Trophoblast cell (in vitro differentiated cells and primary cell): ENCODE measurements around the gene B9D1.

Experiments used
- DNase-seq, 2 donors: peaks; one replicate each; pipeline ENCODE4 v3.0.0-alpha.2; 2016
- H2AFZ ChIP-seq: 2 replicates; pipeline ENCODE4 v1.6.1; 2013; ENCODE audit warnings: low read length, moderate library complexity, mild to moderate bottlenecking; ENCODE audit not compliant: insufficient read depth, poor library complexity
- H2AK5ac ChIP-seq: 2 replicates; pipeline ENCODE4 v1.6.1; 2013; ENCODE audit warnings: mild to moderate bottlenecking, low read length
- H2BK120ac ChIP-seq: 2 replicates; pipeline ENCODE4 v1.6.1; 2013; ENCODE audit warnings: low read length, mild to moderate bottlenecking, moderate library complexity; ENCODE audit not compliant: insufficient read depth, poor library complexity
- H2BK12ac ChIP-seq: 2 replicates; pipeline ENCODE4 v1.6.1; 2013; ENCODE audit warnings: mild to moderate bottlenecking, low read length, moderate library complexity
- H2BK5ac ChIP-seq: 2 replicates; pipeline ENCODE4 v1.6.1; 2013; ENCODE audit warnings: low read length, low read depth, moderate library complexity, mild to moderate bottlenecking; ENCODE audit not compliant: poor library complexity
- H3K14ac ChIP-seq: 2 replicates; pipeline ENCODE4 v1.6.1; 2013; ENCODE audit warnings: mild to moderate bottlenecking, low read length
- H3K18ac ChIP-seq: 2 replicates; pipeline ENCODE4 v1.6.1; 2013; ENCODE audit warnings: mild to moderate bottlenecking, low read length
- H3K23ac ChIP-seq: 2 replicates; pipeline ENCODE4 v1.6.1; 2013; ENCODE audit warnings: low read length
- H3K27ac ChIP-seq: 2 replicates; pipeline ENCODE4 v1.5.1; 2013; ENCODE audit warnings: low read depth, mild to moderate bottlenecking, inconsistent platforms, low read length, moderate library complexity
- H3K27me3 ChIP-seq: 2 replicates; pipeline ENCODE4 v1.6.1; 2013; ENCODE audit warnings: inconsistent platforms, mild to moderate bottlenecking, low read length, moderate library complexity; ENCODE audit not compliant: insufficient read depth
- H3K36me3 ChIP-seq, 2 experiments: 1 replicate in 1 of 2; 2 replicates in 1 of 2; pipeline ENCODE4 v1.6.1; 2013; ENCODE audit warnings: low read length in 2 of 2, mild to moderate bottlenecking in 2 of 2, moderate library complexity in 1 of 2; ENCODE audit not compliant: insufficient read depth in 2 of 2, control insufficient read depth in 1 of 2
- H3K4ac ChIP-seq: 2 replicates; pipeline ENCODE4 v1.6.1; 2013; ENCODE audit warnings: low read depth, mild to moderate bottlenecking, low read length, moderate library complexity
- H3K4me1 ChIP-seq, 2 experiments: 1 replicate in 1 of 2; 2 replicates in 1 of 2; pipeline ENCODE4 v1.6.1; 2013; ENCODE audit warnings: low read length in 2 of 2, mild to moderate bottlenecking in 2 of 2, moderate library complexity in 1 of 2; ENCODE audit not compliant: insufficient read depth in 2 of 2, control insufficient read depth in 1 of 2
- H3K4me2 ChIP-seq: 2 replicates; pipeline ENCODE4 v1.6.1; 2013; ENCODE audit warnings: inconsistent platforms, mild to moderate bottlenecking, low read length, moderate library complexity
- H3K4me3 ChIP-seq: 2 replicates; pipeline ENCODE4 v1.5.1; 2013; ENCODE audit warnings: mild to moderate bottlenecking, low read depth, low read length, inconsistent platforms
- H3K79me1 ChIP-seq: one replicate; pipeline ENCODE4 v1.6.1; 2013; ENCODE audit warnings: low read length
- H3K79me2 ChIP-seq: 2 replicates; pipeline ENCODE4 v1.6.1; 2013; ENCODE audit warnings: low read length, mild to moderate bottlenecking; ENCODE audit not compliant: control insufficient read depth, insufficient read depth, poor library complexity
- H3K9ac ChIP-seq: 2 replicates; pipeline ENCODE4 v1.6.1; 2013; ENCODE audit warnings: mild to moderate bottlenecking, low read length
- H3K9me3 ChIP-seq: 2 replicates; pipeline ENCODE4 v1.6.1; 2013; ENCODE audit warnings: low read depth, mild to moderate bottlenecking, control low read depth, inconsistent platforms, low read length; ENCODE audit not compliant: insufficient read depth
- H4K12ac ChIP-seq: 2 replicates; pipeline ENCODE4 v1.6.1; 2013; ENCODE audit warnings: low read depth, mild to moderate bottlenecking, low read length, moderate library complexity
- H4K8ac ChIP-seq: 2 replicates; pipeline ENCODE4 v1.6.1; 2013; ENCODE audit warnings: low read depth, mild to moderate bottlenecking, low read length, moderate library complexity
- H4K91ac ChIP-seq: one replicate; pipeline ENCODE4 v1.6.1; 2013; ENCODE audit warnings: low read depth, mild to moderate bottlenecking, low read length, moderate library complexity
- WGBS: extraction: QIAGEN DNeasy Blood & Tissue Kit; methylation state at CpG from one replicate; pipeline ENCODE4 v1.1.7; 2013; ENCODE audit warnings: missing lambda C conversion rate; ENCODE audit not compliant: insufficient read length, insufficient coverage; ENCODE audit errors: extremely low coverage; 5-methylcytosine and 5-hydroxymethylcytosine counted together

Gene B9D1

DNA sequence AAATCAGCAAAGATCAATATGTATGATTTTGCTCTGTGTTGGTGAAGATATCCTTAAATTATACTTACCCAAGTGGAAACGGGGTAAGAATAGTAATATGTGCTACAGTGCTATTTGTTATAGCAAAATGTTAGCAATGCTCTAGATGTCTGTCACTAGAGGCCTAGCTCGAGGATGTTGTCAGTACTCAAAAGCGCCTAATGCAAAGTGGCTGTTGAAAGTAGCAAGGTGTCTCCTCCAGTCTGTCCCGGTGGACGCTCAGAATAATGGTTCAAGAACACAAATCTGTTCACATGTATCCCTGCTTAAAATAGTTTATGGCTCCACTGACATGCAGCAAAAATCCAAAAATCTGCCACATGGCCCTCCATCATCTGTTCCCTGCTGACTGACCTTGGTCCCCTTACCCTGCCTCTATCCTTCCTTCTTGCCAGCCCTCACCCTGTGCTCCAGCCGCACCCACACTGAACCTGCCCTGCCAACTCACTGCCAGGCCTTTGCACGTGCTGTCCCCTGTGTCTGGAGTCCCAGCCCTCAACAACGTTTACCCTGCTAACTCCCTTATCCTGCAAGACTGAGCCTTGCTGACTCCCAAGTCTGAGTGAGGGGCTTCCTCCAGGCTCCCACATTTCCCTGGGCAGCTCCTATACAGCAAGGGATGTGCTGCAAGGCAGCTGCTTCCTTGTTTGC, 38.9 kb upstream of the B9D1 start:
- no peak overlapping the region for H2AFZ ChIP-seq
- H2BK5ac ChIP-seq: no peak overlapping the region
- no peak overlapping the region for H3K4ac ChIP-seq
- H3K4me2 ChIP-seq: no peak overlapping the region
- no peak overlapping the region for H3K18ac ChIP-seq
- no peak overlapping the region for H3K4me3 ChIP-seq
- no peak overlapping the region for H3K23ac ChIP-seq
- H2BK120ac ChIP-seq: no peak overlapping the region
- H2AK5ac ChIP-seq: no peak overlapping the region
- DNase-seq: no peak
- H3K27ac ChIP-seq: no peak overlapping the region
- H3K9ac ChIP-seq: no peak overlapping the region
- no peak overlapping the region for H4K91ac ChIP-seq
- no peaks in the 10 kb centered on the region for H3K27me3 ChIP-seq
- no peak overlapping the region for H4K12ac ChIP-seq
- H3K14ac ChIP-seq: no peak overlapping the region
- no peak overlapping the region for H2BK12ac ChIP-seq
- H3K9me3 ChIP-seq: peaks cover 3% of the 10 kb centered on the region
- no peaks in the 10 kb centered on the region for H3K79me1 ChIP-seq
- H3K4me1 ChIP-seq: no peaks in the 10 kb centered on the region
- no peaks in the 10 kb centered on the region for H3K79me2 ChIP-seq
- H4K8ac ChIP-seq: no peak overlapping the region
- H3K36me3 ChIP-seq: no peaks in the 10 kb centered on the region
- no CpG with 5 or more reads among the region's 8 CpGs for whole genome bisulfite sequencing

DNA sequence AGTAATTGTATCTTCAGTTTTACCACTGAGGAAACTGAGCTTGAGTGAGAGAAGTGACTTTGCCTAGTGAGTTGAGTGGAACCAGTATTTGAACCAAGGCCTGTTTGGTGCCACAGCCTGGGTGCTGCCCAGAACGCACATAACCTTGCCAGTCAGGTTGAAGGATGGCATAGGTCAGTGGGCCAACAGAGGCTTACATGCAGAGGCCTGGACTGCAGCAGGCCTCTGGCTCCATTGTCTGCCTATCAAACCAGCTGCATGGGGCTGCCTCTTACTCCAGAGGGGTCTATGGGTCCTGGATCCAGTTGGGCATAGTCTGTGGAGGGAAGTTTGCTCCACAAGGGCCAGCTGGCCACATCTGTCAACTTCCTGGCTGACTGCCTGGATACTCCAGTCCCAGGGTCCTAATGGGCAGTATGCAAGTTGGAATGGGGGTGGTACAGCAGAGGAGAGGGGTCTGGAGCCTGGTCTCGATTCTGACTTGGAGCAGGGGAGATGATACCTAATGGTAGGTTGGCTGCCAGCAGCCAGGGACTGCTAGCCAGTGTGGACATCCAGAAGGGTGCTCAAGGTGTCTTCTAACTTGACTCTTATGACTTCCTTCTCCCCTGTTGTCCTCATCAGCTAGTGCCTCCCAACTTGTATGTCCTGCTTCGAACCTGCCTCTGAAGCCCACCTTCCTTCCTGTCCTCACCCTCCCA, 37.4 kb upstream of the B9D1 start:
- H4K91ac ChIP-seq: no peak overlapping the region
- no peaks in the 10 kb centered on the region for H3K79me1 ChIP-seq
- no peak overlapping the region for H3K27ac ChIP-seq
- no peaks in the 10 kb centered on the region for H3K36me3 ChIP-seq
- H2AFZ ChIP-seq: no peak overlapping the region
- H4K8ac ChIP-seq: no peak overlapping the region
- H3K4me1 ChIP-seq: no peaks in the 10 kb centered on the region
- H3K4me3 ChIP-seq: no peak overlapping the region
- H2BK5ac ChIP-seq: no peak overlapping the region
- no peak for DNase-seq
- H3K79me2 ChIP-seq: no peaks in the 10 kb centered on the region
- H2BK12ac ChIP-seq: no peak overlapping the region
- no peak overlapping the region for H3K4me2 ChIP-seq
- H3K27me3 ChIP-seq: no peaks in the 10 kb centered on the region
- no peak overlapping the region for H4K12ac ChIP-seq
- H3K18ac ChIP-seq: no peak overlapping the region
- no CpG with 5 or more reads among the region's 3 CpGs for WGBS
- no peak overlapping the region for H3K14ac ChIP-seq
- H2BK120ac ChIP-seq: no peak overlapping the region
- H2AK5ac ChIP-seq: no peak overlapping the region
- peak overlapping the region; percentile 14 for H3K9ac ChIP-seq
- no peak overlapping the region for H3K4ac ChIP-seq
- peaks cover 3% of the 10 kb centered on the region for H3K9me3 ChIP-seq
- no peak overlapping the region for H3K23ac ChIP-seq

DNA sequence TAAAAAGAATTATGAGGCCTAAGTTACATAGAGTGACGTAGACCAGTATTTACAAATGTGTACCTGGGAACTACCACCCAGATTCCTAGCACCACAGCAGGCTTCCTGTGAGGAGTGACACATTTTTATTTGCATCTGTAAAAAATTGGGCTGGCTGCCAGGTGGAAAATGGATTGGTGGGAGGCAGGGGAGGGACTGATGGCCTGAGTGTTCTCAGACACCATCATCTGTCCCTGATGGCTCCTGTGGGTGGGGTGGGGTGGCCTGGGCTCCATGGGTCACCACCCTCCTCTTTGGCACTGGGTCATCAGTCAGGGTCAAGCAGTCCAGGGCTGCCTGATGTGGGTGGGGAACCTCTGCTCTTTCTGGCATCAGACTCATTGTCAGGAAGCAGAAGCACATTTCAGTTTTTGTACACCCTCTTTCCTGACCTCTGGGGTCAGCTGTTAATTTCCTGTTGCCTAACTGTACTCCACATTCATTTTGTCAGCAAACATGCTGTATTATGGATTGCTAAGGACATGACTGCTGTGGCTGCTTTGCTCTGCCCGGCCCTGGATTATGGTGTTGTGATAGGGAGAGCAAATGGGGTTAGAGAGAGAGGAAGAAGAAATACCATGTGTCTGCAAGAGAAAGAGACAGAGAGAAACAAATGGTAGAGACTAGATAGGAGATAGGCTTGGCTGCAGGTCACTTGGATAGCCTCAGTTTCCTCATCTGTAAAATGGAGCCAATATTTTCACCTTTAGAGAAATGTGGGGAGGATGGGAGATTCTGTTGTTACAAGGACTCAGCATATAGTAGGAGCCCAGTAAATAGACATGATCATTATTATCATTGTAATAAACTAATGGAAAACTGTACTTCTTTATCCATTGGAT, 36.0 kb upstream of the B9D1 start:
- no peak overlapping the region for H3K9ac ChIP-seq
- no CpG with 5 or more reads among the region's 2 CpGs for WGBS
- H3K4me3 ChIP-seq: no peak overlapping the region
- H3K4ac ChIP-seq: no peak overlapping the region
- H2AFZ ChIP-seq: no peak overlapping the region
- H3K14ac ChIP-seq: no peak overlapping the region
- H3K4me1 ChIP-seq: no peaks in the 10 kb centered on the region
- no peaks in the 10 kb centered on the region for H3K79me2 ChIP-seq
- H3K27me3 ChIP-seq: no peaks in the 10 kb centered on the region
- H3K79me1 ChIP-seq: no peaks in the 10 kb centered on the region
- H4K8ac ChIP-seq: no peak overlapping the region
- H4K91ac ChIP-seq: no peak overlapping the region
- no peak overlapping the region for H2AK5ac ChIP-seq
- no peak overlapping the region for H3K4me2 ChIP-seq
- no peak overlapping the region for H4K12ac ChIP-seq
- no peak overlapping the region for H3K18ac ChIP-seq
- no peak overlapping the region for H2BK12ac ChIP-seq
- peak in 1 of 2 donors; percentile 3 for DNase-seq
- no peak overlapping the region for H2BK120ac ChIP-seq
- H3K36me3 ChIP-seq: no peaks in the 10 kb centered on the region
- H3K9me3 ChIP-seq: peaks cover 3% of the 10 kb centered on the region
- no peak overlapping the region for H3K23ac ChIP-seq
- no peak overlapping the region for H2BK5ac ChIP-seq
- no peak overlapping the region for H3K27ac ChIP-seq

DNA sequence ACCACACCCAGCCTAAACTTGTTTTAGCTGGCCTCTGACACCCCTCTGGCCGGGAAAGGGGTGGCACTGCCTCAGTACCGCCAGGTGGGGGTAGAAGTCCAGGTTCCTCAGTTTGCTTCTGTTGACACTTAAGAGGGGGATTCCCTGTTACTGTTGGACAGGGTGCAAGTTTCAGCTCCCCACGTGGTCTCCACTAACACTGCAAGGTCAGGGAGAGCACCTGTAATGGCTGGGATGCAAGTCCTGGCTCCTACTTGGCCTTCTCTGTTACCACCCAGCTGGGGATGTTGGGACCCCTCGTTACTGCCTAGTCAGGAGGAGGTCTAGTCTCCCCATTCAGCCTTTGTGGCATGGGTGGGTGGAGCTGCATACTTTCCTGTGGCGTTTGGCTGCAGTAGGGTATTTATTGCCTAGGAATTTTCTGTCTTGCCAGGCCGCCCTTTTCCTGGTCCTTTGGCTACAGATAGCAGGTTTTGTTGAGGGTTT, 35.1 kb upstream of the B9D1 start:
- Histone ChIP-seq H3K4me3 (no peak overlapping the region), H3K27ac (no peak overlapping the region), H3K79me1 (no peaks in the 10 kb centered on the region), H2BK12ac (no peak overlapping the region), H4K12ac (no peak overlapping the region), H3K4ac (no peak overlapping the region), H4K8ac (no peak overlapping the region), H3K79me2 (no peaks in the 10 kb centered on the region), H3K23ac (no peak overlapping the region), H3K14ac (no peak overlapping the region), H3K36me3 (no peaks in the 10 kb centered on the region), H4K91ac (no peak overlapping the region), H3K9me3 (peaks cover 3% of the 10 kb centered on the region), H3K9ac (no peak overlapping the region), H2BK5ac (no peak overlapping the region), H3K4me2 (no peak overlapping the region), H2AFZ (no peak overlapping the region), H3K4me1 (no peaks in the 10 kb centered on the region), H3K18ac (no peak overlapping the region), H2BK120ac (no peak overlapping the region), H2AK5ac (no peak overlapping the region), H3K27me3 (no peaks in the 10 kb centered on the region)
- no peak for DNase-seq
- WGBS: no CpG with 5 or more reads among the region's 6 CpGs
